G401 (cell line): Measurements from ENCODE around the gene ARHGAP31. TPM values are rescaled to one million over a fixed set of nuclear protein-coding genes. Genes with fewer than 3 reads are reported as not detected.
A peak's percentile ranks its signal among the peaks of the same experiment; 100 is the strongest.

ENCODE experiments used
- DNase-seq: peaks from one replicate; pipeline ENCODE4 v3.0.0-alpha.2; 2015; ENCODE audit warnings: low spot score
- in situ Hi-C: cut with HindIII; loops from 2 replicates; pipeline ENCODE4 v1.10.0; 2016; ENCODE audit warnings: low sequenced_read_pairs, mixed read lengths
- total RNA-seq: library from RNA; depleted of rRNA; stranded (reverse); fragments of >200 nt; shearing (Covaris generic); gene quantifications from 2 replicates; pipeline ENCODE4 v1.2.3, GENCODE V29; 2014; rRNA removed

Gene ARHGAP31
- total RNA-seq, 1 experiment from 2014 or later, result not detected

DNA sequence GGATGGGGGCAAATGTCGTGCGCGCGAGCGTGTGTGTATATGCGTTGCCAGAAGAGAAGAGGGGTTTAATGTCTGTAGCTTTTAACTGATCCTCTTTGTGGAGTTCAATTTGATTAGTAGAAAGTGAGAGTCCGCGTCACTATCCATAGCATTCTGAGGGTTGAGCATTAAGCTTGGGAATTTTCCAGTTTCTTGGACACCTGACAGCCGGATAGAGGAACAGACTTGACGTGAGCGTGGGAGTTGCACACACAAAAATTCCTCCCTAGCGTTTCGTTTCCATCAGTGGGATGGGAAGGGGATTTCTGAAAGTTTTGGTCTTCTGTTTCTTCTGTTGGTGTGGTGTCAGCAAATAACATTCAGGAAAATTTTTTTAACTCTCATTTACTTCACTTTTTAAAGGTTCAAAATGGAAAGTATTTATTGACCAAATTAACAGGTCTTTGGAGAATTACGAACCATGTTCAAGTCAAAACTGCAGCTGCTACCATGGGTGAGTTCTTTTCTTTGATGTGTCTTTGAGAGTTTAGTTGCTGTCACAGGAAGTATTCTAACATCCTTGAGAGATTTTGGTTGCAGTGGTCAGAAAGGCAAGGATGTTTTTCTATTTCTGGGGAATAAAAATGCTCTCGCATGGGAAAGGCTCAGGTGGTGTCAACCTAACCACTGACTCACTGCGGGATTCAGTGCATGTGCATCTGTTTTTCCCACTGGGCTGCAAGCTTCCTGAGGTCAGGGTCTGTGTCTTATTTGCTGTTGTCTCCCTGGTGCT lies 175.4 kb downstream of the ARHGAP31 start:
- in situ Hi-C loops, result no loop called here
- DNase-seq, result peak; percentile 40

Other genes with a start within 250 kb of the ARHGAP31 start
- gene TEX55, start 148.2 kb upstream of the ARHGAP31 start, total RNA-seq, result not detected in 2 replicates
- not detected in 2 replicates for gene UPK1B, start 120.8 kb upstream of the ARHGAP31 start, total RNA-seq
- gene B4GALT4, start 53.5 kb upstream of the ARHGAP31 start, total RNA-seq, result 8.7 and 17.8 TPM in 2 replicates
- 26.6 and 31.2 TPM in 2 replicates for gene TMEM39A, start 169.2 kb downstream of the ARHGAP31 start, total RNA-seq
- gene POGLUT1, start 174.6 kb downstream of the ARHGAP31 start, total RNA-seq, result 5.5 and 31.4 TPM in 2 replicates
- 62.2 and 69.2 TPM in 2 replicates for gene TIMMDC1, start 204.2 kb downstream of the ARHGAP31 start, total RNA-seq